Epithelial cell of proximal tubule (primary cell): ENCODE data around the gene CYB5B. TPM values are rescaled to one million over a fixed set of nuclear protein-coding genes. Genes with fewer than 3 reads are reported as not detected.

ENCODE experiments used
- DNase-seq: peaks from one replicate; pipeline ENCODE4 v3.0.0-alpha.2; 2011; ENCODE audit warnings: low read depth
- H3K4me3 ChIP-seq: 2 replicates; pipeline ENCODE4 v1.5.1; 2011; ENCODE audit warnings: low read depth, mild to moderate bottlenecking, low read length
- total RNA-seq: library from RNA; depleted of rRNA; stranded (reverse); fragments of >200 nt; gene quantifications from 2 replicates; pipeline ENCODE4 v1.2.3, GENCODE V29; 2015
- TF ChIP-seq, protein P1 (sequence below): conservative IDR thresholded peaks from 2 replicates; pipeline ENCODE4 v1.5.1; 2012; ENCODE audit warnings: low read depth, mild to moderate bottlenecking, low read length

Gene CYB5B
- total RNA-seq, 1 donor from 2014 or later = 54.0 TPM

DNA sequence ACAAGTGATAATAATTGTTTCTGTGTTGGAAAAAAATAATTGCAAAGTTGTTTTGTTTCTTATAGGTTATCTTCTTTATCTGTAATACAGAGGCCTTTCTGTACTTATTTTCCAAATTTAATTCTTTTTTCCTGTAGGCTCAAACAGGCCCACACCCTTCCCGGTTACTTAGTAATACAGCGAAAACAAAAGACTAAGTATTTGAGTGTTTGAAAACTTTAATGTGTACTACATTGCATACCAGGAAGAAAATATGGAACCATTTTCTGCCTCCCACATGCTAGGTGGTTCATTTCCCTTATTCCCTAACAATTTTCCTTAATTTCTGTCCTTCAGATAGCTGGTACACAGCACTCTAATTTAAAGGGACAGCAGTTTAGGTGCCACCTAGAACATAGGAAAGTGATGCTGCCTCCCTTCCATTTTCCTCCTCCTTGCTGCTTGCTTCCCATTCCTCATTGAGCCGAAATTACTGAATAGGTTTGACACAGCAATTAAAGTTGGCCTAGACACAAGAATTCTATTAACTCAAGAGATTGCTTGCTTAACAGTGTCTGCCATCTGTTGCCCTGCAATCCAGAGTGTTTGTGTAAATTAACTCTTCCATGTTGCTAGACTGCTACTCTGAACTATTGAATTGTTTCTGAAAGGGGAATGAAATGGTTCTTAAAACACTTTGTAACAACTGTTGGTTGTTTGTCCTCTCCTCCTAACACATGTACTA lies 24.2 kb downstream of the CYB5B start:
- DNase-seq = no peak
- TF ChIP-seq, protein P1, sequence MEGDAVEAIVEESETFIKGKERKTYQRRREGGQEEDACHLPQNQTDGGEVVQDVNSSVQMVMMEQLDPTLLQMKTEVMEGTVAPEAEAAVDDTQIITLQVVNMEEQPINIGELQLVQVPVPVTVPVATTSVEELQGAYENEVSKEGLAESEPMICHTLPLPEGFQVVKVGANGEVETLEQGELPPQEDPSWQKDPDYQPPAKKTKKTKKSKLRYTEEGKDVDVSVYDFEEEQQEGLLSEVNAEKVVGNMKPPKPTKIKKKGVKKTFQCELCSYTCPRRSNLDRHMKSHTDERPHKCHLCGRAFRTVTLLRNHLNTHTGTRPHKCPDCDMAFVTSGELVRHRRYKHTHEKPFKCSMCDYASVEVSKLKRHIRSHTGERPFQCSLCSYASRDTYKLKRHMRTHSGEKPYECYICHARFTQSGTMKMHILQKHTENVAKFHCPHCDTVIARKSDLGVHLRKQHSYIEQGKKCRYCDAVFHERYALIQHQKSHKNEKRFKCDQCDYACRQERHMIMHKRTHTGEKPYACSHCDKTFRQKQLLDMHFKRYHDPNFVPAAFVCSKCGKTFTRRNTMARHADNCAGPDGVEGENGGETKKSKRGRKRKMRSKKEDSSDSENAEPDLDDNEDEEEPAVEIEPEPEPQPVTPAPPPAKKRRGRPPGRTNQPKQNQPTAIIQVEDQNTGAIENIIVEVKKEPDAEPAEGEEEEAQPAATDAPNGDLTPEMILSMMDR = no peak

GRCh38 chr16:69451166-69451565 lies 26.7 kb downstream of the CYB5B start:
- no peak for DNase-seq
- TF ChIP-seq, protein P1 = no peak
- no peak overlapping the region for H3K4me3 ChIP-seq

More for the DNA sequence above, 24.2 kb downstream of the CYB5B start:
- H3K4me3 ChIP-seq = no peak overlapping the region

- TF ChIP-seq, protein P1 = no peak
- H3K4me3 ChIP-seq = no peak overlapping the region
- DNase-seq = no peak
Measured at GRCh38 chr16:69453936-69454335, 29.5 kb downstream of the CYB5B start.

DNA sequence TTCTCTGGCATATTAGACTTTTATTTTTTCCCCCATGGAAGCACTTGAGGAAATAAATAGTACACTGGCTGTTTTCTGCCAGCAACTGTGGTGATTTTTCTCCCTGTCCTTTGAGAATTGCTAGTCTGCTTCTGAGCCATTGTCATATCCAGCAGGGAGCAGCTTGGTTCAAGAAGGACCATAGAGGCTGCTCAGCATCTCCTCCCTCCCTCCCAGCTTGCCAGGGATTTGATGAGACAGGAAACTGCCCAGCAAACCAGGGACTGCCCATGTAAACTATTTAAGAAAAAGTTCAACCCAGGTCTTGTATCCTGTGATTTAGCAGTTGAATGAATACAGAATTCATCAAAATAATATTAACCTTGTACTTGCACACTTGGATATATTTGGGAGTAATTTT lies 39.5 kb downstream of the CYB5B start:
- no peak overlapping the region for H3K4me3 ChIP-seq
- DNase-seq = no peak
- TF ChIP-seq, protein P1 = peak; percentile 15

DNA sequence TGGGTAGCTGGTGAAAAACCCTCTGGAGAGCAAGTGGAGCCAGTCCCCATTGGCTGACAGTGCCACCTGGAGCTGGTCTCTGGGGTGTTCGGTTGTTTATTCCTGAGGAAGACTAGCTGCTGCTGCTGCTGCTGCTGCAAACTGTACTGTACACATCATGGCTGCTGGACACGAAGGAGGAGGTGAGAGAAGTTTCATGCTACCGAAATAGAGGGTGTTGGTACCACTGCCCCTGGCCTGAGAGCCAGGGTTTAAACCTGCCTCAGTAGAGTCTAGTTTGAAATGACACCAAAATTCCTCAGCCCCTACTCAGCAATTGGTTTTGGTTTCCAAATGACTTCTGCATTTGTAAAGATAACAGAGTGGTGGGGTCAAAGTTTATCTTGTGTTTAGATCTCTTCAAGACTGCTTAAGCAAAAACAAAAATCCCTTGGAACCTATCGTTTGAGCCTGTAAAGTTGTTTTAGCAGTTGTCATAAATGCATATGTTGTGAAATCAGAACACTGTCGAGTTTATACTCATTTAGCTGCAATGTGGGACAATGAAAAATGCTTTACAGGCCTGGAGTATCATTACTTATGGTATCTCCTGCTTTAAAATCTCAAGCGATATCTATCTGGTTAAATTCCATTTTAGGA lies 40.8 kb downstream of the CYB5B start:
- TF ChIP-seq, protein P1 = peak; percentile 32
- DNase-seq = no peak
- H3K4me3 ChIP-seq = no peak overlapping the region

GRCh38 chr16:69465881-69466280 lies 41.5 kb downstream of the CYB5B start:
- no peak for DNase-seq
- H3K4me3 ChIP-seq = no peak overlapping the region
- TF ChIP-seq, protein P1 = no peak
